HEK293T (cell line): Measurements from ENCODE around the gene CNTN2.

ENCODE experiments used
- CTCF ChIA-PET: fragments of 350-600 bp; formaldehyde crosslinking; extraction: SDS; loops from one replicate; lab custom pipeline; 2021; ENCODE audit warnings: antibody characterized with exemption, inconsistent platforms; lab: Yijun Ruan, JAX
- POLR2A ChIA-PET: fragments of 350-600 bp; formaldehyde crosslinking; extraction: SDS; loops from one replicate; lab custom pipeline; 2020; ENCODE audit warnings: antibody characterized with exemption, inconsistent platforms; lab: Yijun Ruan, JAX
- DNase-seq: peaks from one replicate; pipeline ENCODE4 v3.0.0; 2012; ENCODE audit warnings: mixed read lengths; ENCODE audit errors: extremely low spot score
- ARNT ChIP-seq: fragments of 450-650 bp; IDR thresholded peaks from 2 replicates; pipeline ENCODE4 v1.6.1; 2017; ENCODE audit warnings: mild to moderate bottlenecking
- BHLHE40 ChIP-seq: fragments of 450-650 bp; IDR thresholded peaks from 2 replicates; pipeline ENCODE4 v1.6.1; 2016; ENCODE audit warnings: mild to moderate bottlenecking, moderate library complexity, borderline replicate concordance
- CTBP1 ChIP-seq: fragments of 450-650 bp; IDR thresholded peaks from 2 replicates; pipeline ENCODE4 v1.6.1; 2016; ENCODE audit warnings: borderline replicate concordance
- ELF4 ChIP-seq: fragments of 450-650 bp; IDR thresholded peaks from 2 replicates; pipeline ENCODE4 v1.6.1; 2017; ENCODE audit warnings: antibody characterized with exemption
- FOXA1 ChIP-seq: fragments of 450-650 bp; IDR thresholded peaks from 2 replicates; pipeline ENCODE4 v1.6.1; 2016; ENCODE audit warnings: mild to moderate bottlenecking
- FOXK2 ChIP-seq: fragments of 450-650 bp; IDR thresholded peaks from 2 replicates; pipeline ENCODE4 v1.6.1; 2016; ENCODE audit warnings: mild to moderate bottlenecking
- FOXM1 ChIP-seq: fragments of 450-650 bp; IDR thresholded peaks from 2 replicates; pipeline ENCODE4 v1.6.1; 2017; ENCODE audit warnings: mild to moderate bottlenecking, borderline replicate concordance
- HDGF ChIP-seq: fragments of 450-650 bp; IDR thresholded peaks from 2 replicates; pipeline ENCODE4 v1.6.1; 2017; ENCODE audit warnings: antibody characterized with exemption, borderline replicate concordance
- L3MBTL2 ChIP-seq: fragments of 450-650 bp; conservative IDR thresholded peaks from 2 replicates; pipeline ENCODE4 v1.6.1; 2016; ENCODE audit warnings: mild to moderate bottlenecking
- LEF1 ChIP-seq: fragments of 450-650 bp; IDR thresholded peaks from 2 replicates; pipeline ENCODE4 v1.6.1; 2017; ENCODE audit warnings: mild to moderate bottlenecking, borderline replicate concordance
- NFRKB ChIP-seq: fragments of 450-650 bp; IDR thresholded peaks from 2 replicates; pipeline ENCODE4 v1.6.1; 2016; ENCODE audit warnings: mild to moderate bottlenecking, moderate library complexity
- SP1 ChIP-seq: fragments of 450-650 bp; IDR thresholded peaks from 2 replicates; pipeline ENCODE4 v1.6.1; 2017
- SUZ12 ChIP-seq: fragments of 450-650 bp; IDR thresholded peaks from 2 replicates; pipeline ENCODE4 v1.6.1; 2016; ENCODE audit warnings: mild to moderate bottlenecking
- TARDBP ChIP-seq: fragments of 450-650 bp; IDR thresholded peaks from 2 replicates; pipeline ENCODE4 v1.6.1; 2016
- ZNF384 ChIP-seq: fragments of 450-650 bp; IDR thresholded peaks from 2 replicates; pipeline ENCODE4 v1.6.1; 2016
- TF ChIP-seq, protein P1 (sequence below): fragments of 450-650 bp; IDR thresholded peaks from 2 replicates; pipeline ENCODE4 v1.6.1; 2016

CNTN2 gene

DNA sequence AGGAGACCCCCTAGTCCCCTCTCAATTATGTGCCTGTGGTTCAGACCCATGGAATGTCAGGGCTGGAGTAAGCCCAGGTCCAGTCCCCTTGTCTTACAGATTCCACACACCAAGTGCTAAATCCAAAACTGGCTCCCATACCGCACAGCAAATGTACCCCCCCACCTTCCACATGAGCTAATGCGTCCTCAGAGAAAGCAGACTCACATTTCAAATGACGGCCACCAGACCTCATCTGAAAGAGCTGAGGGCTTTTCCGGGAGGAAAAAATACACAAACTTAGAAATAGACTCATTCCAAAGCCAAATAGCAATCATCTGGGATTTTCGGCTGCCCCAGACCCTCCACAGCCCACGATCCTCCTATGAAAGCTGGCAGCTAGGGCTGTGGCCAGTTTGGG is 12.8 kb upstream of the CNTN2 start:
- no peak for DNase-seq
- no peak for TF ChIP-seq NFRKB
- TF ChIP-seq LEF1: no peak
- TF ChIP-seq ELF4: no peak
- no peak for TF ChIP-seq SUZ12
- TF ChIP-seq HDGF: no peak
- no peak for TF ChIP-seq SP1
- TF ChIP-seq FOXK2: no peak
- no peak for TF ChIP-seq ARNT
- no peak for TF ChIP-seq BHLHE40
- no peak for TF ChIP-seq FOXA1
- ChIA-PET POLR2A (no interaction called here), CTCF (interaction anchor here (0.6 to 1.1 kb wide), 2 partner anchors 31 to 57 kb away, joined by 3 to 4 read pairs; no protein-coding TSS in a partner anchor)

DNA sequence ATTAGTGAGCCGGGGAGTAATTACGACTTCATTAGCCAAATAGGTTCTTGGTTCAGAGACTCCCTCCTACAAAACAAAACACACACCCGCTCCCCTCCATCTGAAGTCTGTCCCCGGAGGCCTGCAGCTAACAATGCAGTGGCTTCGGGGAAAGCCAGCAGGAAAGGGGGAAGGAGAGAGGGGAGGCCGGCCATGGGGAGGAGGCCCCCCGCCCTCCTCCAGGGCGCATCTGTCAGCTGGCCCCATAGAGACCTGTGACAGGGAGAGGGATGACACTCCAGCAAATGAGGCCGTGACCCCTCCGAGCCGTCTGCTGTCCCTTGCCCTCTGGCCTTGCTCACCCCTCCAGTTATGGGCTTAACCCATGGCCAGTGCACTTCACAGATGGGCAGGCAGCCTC is 12.1 kb upstream of the CNTN2 start:
- CTCF ChIA-PET: interaction anchor here (1.1 kb wide), 1 partner anchor 31 kb away, joined by 4 read pairs; no protein-coding TSS in a partner anchor
- no peak for TF ChIP-seq FOXK2
- no peak for TF ChIP-seq L3MBTL2
- no peak for TF ChIP-seq TARDBP
- no peak for TF ChIP-seq ZNF384
- no peak for TF ChIP-seq HDGF
- TF ChIP-seq NFRKB: no peak
- no peak for TF ChIP-seq FOXM1
- no peak for TF ChIP-seq BHLHE40
- no peak for TF ChIP-seq ARNT
- no peak for TF ChIP-seq SP1
- no peak for TF ChIP-seq LEF1
- no peak for TF ChIP-seq FOXA1
- TF ChIP-seq, protein P1, sequence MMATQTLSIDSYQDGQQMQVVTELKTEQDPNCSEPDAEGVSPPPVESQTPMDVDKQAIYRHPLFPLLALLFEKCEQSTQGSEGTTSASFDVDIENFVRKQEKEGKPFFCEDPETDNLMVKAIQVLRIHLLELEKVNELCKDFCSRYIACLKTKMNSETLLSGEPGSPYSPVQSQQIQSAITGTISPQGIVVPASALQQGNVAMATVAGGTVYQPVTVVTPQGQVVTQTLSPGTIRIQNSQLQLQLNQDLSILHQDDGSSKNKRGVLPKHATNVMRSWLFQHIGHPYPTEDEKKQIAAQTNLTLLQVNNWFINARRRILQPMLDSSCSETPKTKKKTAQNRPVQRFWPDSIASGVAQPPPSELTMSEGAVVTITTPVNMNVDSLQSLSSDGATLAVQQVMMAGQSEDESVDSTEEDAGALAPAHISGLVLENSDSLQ: no peak
- no peak for TF ChIP-seq CTBP1
- TF ChIP-seq ELF4: no peak
- DNase-seq: no peak
- POLR2A ChIA-PET: no interaction called here

DNA sequence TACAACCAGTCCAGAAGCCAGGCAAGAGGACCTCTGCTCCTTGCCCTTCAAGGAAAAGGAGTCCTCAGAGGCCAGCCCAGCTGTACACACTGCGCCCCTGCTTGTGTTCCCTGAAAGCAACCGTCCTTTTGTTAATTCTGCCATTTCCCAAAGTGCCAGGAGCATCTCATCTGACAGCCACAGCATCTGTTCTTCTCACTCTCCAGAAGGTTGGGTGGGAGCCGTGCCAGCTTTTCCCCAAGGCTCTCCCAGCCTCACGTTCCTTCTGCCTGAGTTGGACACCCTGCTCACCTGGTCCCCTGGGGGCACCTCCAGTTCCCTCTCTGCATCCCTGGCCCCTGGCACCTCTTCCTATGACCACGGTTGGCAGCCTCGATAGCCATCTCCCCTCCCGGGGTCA is 10.5 kb upstream of the CNTN2 start:
- POLR2A ChIA-PET: no interaction called here
- DNase-seq: no peak
- CTCF ChIA-PET: no interaction called here
- TF ChIP-seq SUZ12 (no peak), FOXA1 (no peak), FOXK2 (no peak), BHLHE40 (no peak), ARNT (no peak)

DNA sequence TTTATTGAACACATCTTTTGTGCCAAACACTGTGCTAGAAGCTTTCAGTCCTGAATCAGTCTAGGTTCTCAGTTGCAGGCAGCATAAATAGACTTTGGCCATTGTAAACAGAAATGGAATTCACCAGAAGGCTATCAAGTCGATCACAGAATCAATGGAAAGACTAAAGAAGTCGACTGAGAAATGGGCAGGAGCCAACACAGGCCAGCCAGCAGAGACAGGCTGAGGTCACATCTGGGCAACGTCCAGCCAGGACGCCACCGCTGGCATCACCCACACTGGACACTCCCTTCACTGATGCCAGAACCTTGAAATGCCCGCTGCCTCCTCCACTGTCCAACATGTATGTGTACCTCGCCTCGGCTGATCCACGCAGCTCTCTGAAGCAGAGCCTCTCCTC is 5.5 kb upstream of the CNTN2 start:
- DNase-seq: no peak
- ChIA-PET CTCF (no interaction called here), POLR2A (no interaction called here)
- no peak for TF ChIP-seq FOXA1
- TF ChIP-seq, protein P1: no peak
- TF ChIP-seq FOXK2: no peak
- TF ChIP-seq CTBP1: no peak
- TF ChIP-seq ZNF384: no peak
- no peak for TF ChIP-seq NFRKB
- no peak for TF ChIP-seq SP1
- TF ChIP-seq ARNT: no peak
- no peak for TF ChIP-seq LEF1
- TF ChIP-seq TARDBP: no peak
- TF ChIP-seq SUZ12: no peak
- no peak for TF ChIP-seq L3MBTL2
- TF ChIP-seq FOXM1: no peak
- TF ChIP-seq HDGF: no peak

DNA sequence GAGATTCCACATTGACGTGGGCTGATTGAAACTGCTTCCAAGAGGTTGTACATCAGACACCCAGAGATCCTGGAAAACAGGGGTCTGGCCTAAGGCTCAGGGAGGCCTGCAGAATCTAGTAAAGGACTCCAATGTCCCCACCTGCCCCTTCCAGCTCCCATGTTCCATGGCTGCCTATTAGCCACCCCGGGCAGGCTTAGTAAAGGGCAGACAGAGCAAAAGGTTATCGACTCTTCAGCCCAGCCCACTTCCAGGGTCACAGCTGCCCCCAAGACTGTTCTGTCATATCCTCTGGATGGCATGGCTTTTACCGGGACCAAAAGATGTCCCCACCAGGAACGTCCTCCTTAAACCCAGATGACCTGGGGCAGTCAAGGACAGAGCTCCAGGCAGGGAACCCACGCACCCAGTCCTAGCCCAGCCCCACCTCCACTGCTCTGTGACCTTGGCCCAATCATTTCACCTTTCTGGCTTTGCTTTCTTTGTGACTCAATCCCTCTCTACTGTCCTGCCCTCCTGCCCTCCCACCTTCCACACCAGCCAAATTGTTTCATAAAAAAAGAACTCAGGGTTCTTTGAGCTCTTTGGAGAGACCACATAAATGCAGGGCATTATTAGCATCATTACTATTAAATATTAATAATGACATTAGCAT is 4.8 kb upstream of the CNTN2 start:
- no peak for DNase-seq
- ChIA-PET POLR2A (no interaction called here), CTCF (interaction anchor here (1.3 kb wide), 1 partner anchor 24 kb away, joined by 3 read pairs; no protein-coding TSS in a partner anchor)
- no peak for TF ChIP-seq BHLHE40
- no peak for TF ChIP-seq FOXA1
- no peak for TF ChIP-seq ZNF384
- no peak for TF ChIP-seq SUZ12
- no peak for TF ChIP-seq L3MBTL2
- no peak for TF ChIP-seq LEF1
- TF ChIP-seq, protein P1: no peak
- TF ChIP-seq ARNT: no peak
- TF ChIP-seq CTBP1: no peak
- no peak for TF ChIP-seq HDGF
- no peak for TF ChIP-seq FOXK2
- no peak for TF ChIP-seq NFRKB

DNA sequence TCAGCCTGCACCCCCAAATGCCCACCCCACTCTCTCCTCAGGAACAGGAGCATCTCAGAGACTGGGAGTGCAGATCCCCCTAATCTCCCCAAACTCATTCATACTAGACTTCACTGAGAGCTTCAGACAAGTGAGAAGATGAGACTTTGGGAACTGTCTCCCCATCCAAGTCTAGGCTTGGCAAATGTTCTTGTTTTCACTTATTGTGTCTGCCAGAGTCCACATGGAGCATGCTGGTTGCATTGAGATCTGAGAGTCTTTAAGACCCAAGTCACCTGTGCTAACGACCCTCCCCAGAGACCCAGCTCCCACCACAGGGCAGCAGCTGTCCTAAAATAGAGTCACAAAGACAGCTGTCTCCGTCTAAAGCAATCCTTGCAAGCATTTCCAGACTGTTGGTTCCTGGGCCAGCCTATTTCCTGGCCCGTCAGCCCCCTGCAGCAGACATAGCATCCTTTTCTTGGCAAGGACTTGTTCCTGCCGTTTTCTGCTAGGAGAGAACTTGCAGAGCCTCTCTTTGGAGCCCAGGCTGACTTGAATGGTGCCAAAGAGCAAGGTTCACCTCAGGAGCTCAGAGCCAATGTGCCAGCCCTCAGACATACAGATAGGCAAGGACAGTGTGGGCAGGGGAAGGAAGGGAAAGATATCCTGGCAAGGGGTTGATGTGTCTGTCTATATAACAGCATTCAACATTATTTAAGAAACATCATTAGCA is 1.9 kb upstream of the CNTN2 start:
- TF ChIP-seq FOXA1 (no peak), BHLHE40 (no peak), SP1 (no peak), FOXK2 (no peak), LEF1 (no peak), FOXM1 (no peak), ARNT (no peak), L3MBTL2 (no peak), HDGF (no peak)
- TF ChIP-seq, protein P1: no peak
- POLR2A ChIA-PET: no interaction called here

More for the DNA sequence above, 1.9 kb upstream of the CNTN2 start:
- no peak for DNase-seq
- CTCF ChIA-PET: no interaction called here
